GM06990 (cell line): ENCODE results near the gene DLG2.
A peak's percentile ranks its signal among the peaks of the same experiment; 100 is the strongest.

Experiments used
- DNase-seq: peaks from one replicate; pipeline ENCODE4 v3.0.0-alpha.2; 2011; ENCODE audit not compliant: insufficient read length; ENCODE audit errors: extremely low read depth
- H3K27me3 ChIP-seq: replicated peaks from 2 replicates; pipeline ENCODE4 v1.6.0; 2011; ENCODE audit warnings: low read length; ENCODE audit not compliant: control insufficient read depth, insufficient read depth
- H3K36me3 ChIP-seq: 2 replicates; pipeline ENCODE4 v1.5.1; 2011; ENCODE audit warnings: low read length; ENCODE audit not compliant: control insufficient read depth, insufficient read depth
- H3K4me3 ChIP-seq: replicated peaks from 2 replicates; pipeline ENCODE4 v1.5.1; 2011; ENCODE audit warnings: low read depth, mild to moderate bottlenecking, control low read depth, low read length
- CTCF ChIP-seq: IDR thresholded peaks from 2 replicates; pipeline ENCODE4 v1.5.1; 2011; ENCODE audit warnings: low read length, control low read depth, mild to moderate bottlenecking, inconsistent platforms; ENCODE audit not compliant: insufficient read depth, poor library complexity, severe bottlenecking

The DLG2 gene

GRCh38 chr11:83836065-83836464 is 1791.1 kb downstream of the DLG2 start:
- TF ChIP-seq CTCF: no peak
- no peak overlapping the region for H3K4me3 ChIP-seq
- no peak for DNase-seq
- H3K36me3 ChIP-seq: no peaks in the 10 kb centered on the region
- no peaks in the 10 kb centered on the region; the same call in 1 of the 2 replicates for H3K27me3 ChIP-seq

- no peak for DNase-seq
- Histone ChIP-seq H3K36me3 (no peaks in the 10 kb centered on the region), H3K27me3 (no peaks in the 10 kb centered on the region), H3K4me3 (no peak overlapping the region)
- TF ChIP-seq CTCF: no peak
These were observed 1791.7 kb downstream of the DLG2 start for GRCh38 chr11:83835423-83835822.

GRCh38 chr11:83831929-83832328 is 1795.2 kb downstream of the DLG2 start:
- TF ChIP-seq CTCF: no peak
- H3K27me3 ChIP-seq: no peaks in the 10 kb centered on the region

GRCh38 chr11:83827940-83828554 is 1799.1 kb downstream of the DLG2 start:
- Histone ChIP-seq H3K27me3 (no peaks in the 10 kb centered on the region), H3K36me3 (no peaks in the 10 kb centered on the region), H3K4me3 (no peak overlapping the region)
- DNase-seq: no peak
- TF ChIP-seq CTCF: peak; percentile 52

More at GRCh38 chr11:83831929-83832328, 1795.2 kb downstream of the DLG2 start:
- Histone ChIP-seq H3K4me3 (no peak overlapping the region), H3K36me3 (no peaks in the 10 kb centered on the region)
- no peak for DNase-seq

- DNase-seq: no peak
- TF ChIP-seq CTCF: no peak
- Histone ChIP-seq H3K36me3 (no peaks in the 10 kb centered on the region), H3K27me3 (no peaks in the 10 kb centered on the region), H3K4me3 (no peak overlapping the region)
These were observed 1799.6 kb downstream of the DLG2 start for GRCh38 chr11:83827520-83827919.

GRCh38 chr11:83826078-83826477 is 1801.1 kb downstream of the DLG2 start:
- TF ChIP-seq CTCF: no peak
- no peaks in the 10 kb centered on the region for H3K36me3 ChIP-seq
- DNase-seq: no peak
- H3K4me3 ChIP-seq: no peak overlapping the region
- no peaks in the 10 kb centered on the region for H3K27me3 ChIP-seq
